ENCODE results near the gene F2RL2. TPM values are rescaled to one million over a fixed set of nuclear protein-coding genes. Genes with fewer than 3 reads are reported as not detected.

Gene F2RL2
- total RNA-seq, 1 experiment from 2014 or later, result 0.28 TPM

DNA sequence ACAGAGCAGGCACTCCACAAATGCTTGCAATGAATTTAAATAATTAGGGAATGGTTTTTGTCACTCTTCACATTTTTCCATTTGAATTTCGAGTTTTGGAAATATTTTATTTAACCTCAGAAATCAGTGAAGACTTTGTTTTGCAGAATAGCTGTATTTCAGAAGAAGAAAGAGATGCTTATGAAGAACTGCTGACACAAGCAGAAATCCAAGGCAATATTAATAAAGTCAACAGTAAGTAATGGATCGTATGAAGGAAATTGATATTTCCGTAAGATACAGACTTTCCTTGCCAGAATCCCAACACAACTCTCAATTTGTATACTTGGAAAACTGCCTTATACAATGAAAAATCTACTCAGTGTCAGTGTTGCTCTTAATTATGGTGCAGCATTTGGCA, 30.5 kb downstream of the F2RL2 start:
- BruUV-seq (replicated peaks), result no TSS peak
- TF ChIP-seq, protein P1, sequence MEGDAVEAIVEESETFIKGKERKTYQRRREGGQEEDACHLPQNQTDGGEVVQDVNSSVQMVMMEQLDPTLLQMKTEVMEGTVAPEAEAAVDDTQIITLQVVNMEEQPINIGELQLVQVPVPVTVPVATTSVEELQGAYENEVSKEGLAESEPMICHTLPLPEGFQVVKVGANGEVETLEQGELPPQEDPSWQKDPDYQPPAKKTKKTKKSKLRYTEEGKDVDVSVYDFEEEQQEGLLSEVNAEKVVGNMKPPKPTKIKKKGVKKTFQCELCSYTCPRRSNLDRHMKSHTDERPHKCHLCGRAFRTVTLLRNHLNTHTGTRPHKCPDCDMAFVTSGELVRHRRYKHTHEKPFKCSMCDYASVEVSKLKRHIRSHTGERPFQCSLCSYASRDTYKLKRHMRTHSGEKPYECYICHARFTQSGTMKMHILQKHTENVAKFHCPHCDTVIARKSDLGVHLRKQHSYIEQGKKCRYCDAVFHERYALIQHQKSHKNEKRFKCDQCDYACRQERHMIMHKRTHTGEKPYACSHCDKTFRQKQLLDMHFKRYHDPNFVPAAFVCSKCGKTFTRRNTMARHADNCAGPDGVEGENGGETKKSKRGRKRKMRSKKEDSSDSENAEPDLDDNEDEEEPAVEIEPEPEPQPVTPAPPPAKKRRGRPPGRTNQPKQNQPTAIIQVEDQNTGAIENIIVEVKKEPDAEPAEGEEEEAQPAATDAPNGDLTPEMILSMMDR (IDR thresholded peaks at IDR 0.05; ENCODE audit: unreplicated experiment), result no peak
- intact Hi-C loops (cut with micrococcal nuclease), result no loop called here

DNA sequence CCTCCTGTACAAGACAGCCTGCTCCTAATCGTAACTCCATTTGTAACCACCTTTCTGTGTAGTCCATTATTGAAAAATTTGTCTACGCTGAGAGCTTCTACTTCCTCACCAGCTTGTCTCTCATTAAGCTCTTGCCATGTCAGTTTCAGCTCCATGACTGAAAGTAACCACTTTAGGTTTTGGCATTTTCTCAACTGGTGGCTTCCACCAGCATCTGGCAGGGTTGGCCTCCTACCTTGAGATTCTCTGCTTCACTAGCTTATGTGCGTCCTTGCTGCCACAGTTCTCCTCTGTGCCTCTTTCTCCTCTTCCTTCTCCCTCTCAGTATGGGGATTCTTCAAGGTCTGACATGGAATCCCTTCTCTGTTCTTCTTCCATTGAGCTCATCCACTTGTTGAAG, 31.8 kb downstream of the F2RL2 start:
- intact Hi-C loops (cut with micrococcal nuclease), result no loop called here
- no peak for DNase-seq (ENCODE audit: unreplicated experiment)
- H3K27me3 Mint-ChIP-seq (ENCODE audit: insufficient read depth, unreplicated experiment), result peaks cover 56% of the 10 kb centered on the region
- BruUV-seq (replicated peaks), result no TSS peak
- POLR2A ChIA-PET, result no interaction called here
- CTCF ChIA-PET, result interaction anchor here (2.0 kb wide), 2 partner anchors 8 to 183 kb away, joined by 6 to 10 read pairs; no protein-coding TSS in a partner anchor
- H3K9me3 Mint-ChIP-seq (ENCODE audit: unreplicated experiment), result no peaks in the 10 kb centered on the region
- TF ChIP-seq, protein P1 (IDR thresholded peaks at IDR 0.05; ENCODE audit: unreplicated experiment), result no peak
- H3K36me3 Mint-ChIP-seq (ENCODE audit: insufficient read depth, unreplicated experiment), result no peaks in the 10 kb centered on the region
- no peak overlapping the region for H3K4me3 Mint-ChIP-seq (ENCODE audit: unreplicated experiment)
- H3K4me1 Mint-ChIP-seq (ENCODE audit: insufficient read depth, unreplicated experiment), result no peaks in the 10 kb centered on the region
- H3K27ac Mint-ChIP-seq (ENCODE audit: low read depth, unreplicated experiment), result no peak overlapping the region

More for the DNA sequence above, 30.5 kb downstream of the F2RL2 start:
- ChIA-PET POLR2A (no interaction called here), CTCF (interaction anchor here (0.6 to 2.0 kb wide), 5 partner anchors 9 to 182 kb away, joined by 3 to 10 read pairs (median 6); no protein-coding TSS in a partner anchor)
- no peak for DNase-seq (ENCODE audit: unreplicated experiment)
- H3K4me1 Mint-ChIP-seq (ENCODE audit: insufficient read depth, unreplicated experiment), result no peaks in the 10 kb centered on the region
- no peaks in the 10 kb centered on the region for H3K9me3 Mint-ChIP-seq (ENCODE audit: unreplicated experiment)
- no peak overlapping the region for H3K4me3 Mint-ChIP-seq (ENCODE audit: unreplicated experiment)
- no peaks in the 10 kb centered on the region for H3K36me3 Mint-ChIP-seq (ENCODE audit: insufficient read depth, unreplicated experiment)
- H3K27me3 Mint-ChIP-seq (ENCODE audit: insufficient read depth, unreplicated experiment), result peaks cover 55% of the 10 kb centered on the region
- H3K27ac Mint-ChIP-seq (ENCODE audit: low read depth, unreplicated experiment), result no peak overlapping the region

DNA sequence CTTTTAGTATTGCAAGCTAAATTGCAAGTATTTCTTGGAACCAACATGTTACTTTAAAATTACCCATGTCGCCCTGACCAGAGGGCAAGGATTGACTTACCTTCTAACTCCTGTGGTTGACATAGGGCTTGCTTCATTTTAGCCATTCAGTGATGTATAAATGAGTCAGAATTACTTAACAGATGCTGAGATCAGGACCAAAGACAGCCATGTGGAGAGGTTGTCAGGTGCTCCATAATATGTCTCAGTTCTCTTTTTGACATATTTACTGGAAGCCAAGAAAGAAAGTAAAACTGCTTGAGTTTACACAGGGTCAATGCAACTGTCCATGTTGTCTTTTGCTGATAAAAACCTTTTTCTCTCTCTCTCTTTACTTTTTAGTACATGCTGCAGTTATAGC, 33.2 kb downstream of the F2RL2 start:
- CTCF ChIA-PET, result interaction anchor here (0.5 to 0.6 kb wide), 2 partner anchors 184 to 211 kb away, joined by 3 read pairs; no protein-coding TSS in a partner anchor
- peak; percentile 13 for DNase-seq (ENCODE audit: unreplicated experiment)
- H3K4me1 Mint-ChIP-seq (ENCODE audit: insufficient read depth, unreplicated experiment), result no peaks in the 10 kb centered on the region
- TF ChIP-seq, protein P1 (IDR thresholded peaks at IDR 0.05; ENCODE audit: unreplicated experiment), result no peak
- BruUV-seq (replicated peaks), result no TSS peak
- peaks cover 68% of the 10 kb centered on the region for H3K27me3 Mint-ChIP-seq (ENCODE audit: insufficient read depth, unreplicated experiment)
- H3K27ac Mint-ChIP-seq (ENCODE audit: low read depth, unreplicated experiment), result no peak overlapping the region
- H3K9me3 Mint-ChIP-seq (ENCODE audit: unreplicated experiment), result no peaks in the 10 kb centered on the region
- no peaks in the 10 kb centered on the region for H3K36me3 Mint-ChIP-seq (ENCODE audit: insufficient read depth, unreplicated experiment)
- intact Hi-C loops (cut with micrococcal nuclease), result no loop called here
- H3K4me3 Mint-ChIP-seq (ENCODE audit: unreplicated experiment), result no peak overlapping the region
- POLR2A ChIA-PET, result interaction anchor here (0.7 kb wide), 1 partner anchor 241 kb away, joined by 4 read pairs; no protein-coding TSS in a partner anchor

DNA sequence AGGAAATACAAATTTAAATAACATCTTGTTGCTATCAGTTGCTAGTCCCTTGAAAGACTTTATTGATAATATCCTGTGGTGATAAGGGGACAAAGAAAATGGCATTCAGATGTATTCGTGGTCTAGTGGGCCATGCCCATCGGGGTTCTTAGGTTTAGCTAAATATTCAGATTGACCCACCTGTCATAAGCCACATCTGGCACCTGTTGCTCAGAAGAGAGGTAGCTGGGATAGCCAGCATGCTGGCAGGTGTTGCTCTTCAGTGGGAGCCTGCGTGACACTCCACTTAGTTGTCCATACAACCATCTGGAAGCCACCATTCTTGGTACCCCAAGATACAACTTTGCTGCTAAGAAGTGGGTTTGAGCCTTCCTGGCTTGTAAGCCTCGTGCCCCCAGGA, 36.7 kb downstream of the F2RL2 start:
- CTCF ChIA-PET, result interaction anchor here (0.7 to 1.6 kb wide), 3 partner anchors 13 to 188 kb away, joined by 3 to 7 read pairs (median 3); no protein-coding TSS in a partner anchor
- intact Hi-C loops (cut with micrococcal nuclease), result no loop called here
- TF ChIP-seq, protein P1 (IDR thresholded peaks at IDR 0.05; ENCODE audit: unreplicated experiment), result no peak
- BruUV-seq (replicated peaks), result no TSS peak
- DNase-seq (ENCODE audit: unreplicated experiment), result no peak
- POLR2A ChIA-PET, result no interaction called here
- Mint-ChIP-seq H3K4me1 (ENCODE audit: insufficient read depth, unreplicated experiment) (no peaks in the 10 kb centered on the region), H3K27me3 (ENCODE audit: insufficient read depth, unreplicated experiment) (peaks cover 38% of the 10 kb centered on the region), H3K9me3 (ENCODE audit: unreplicated experiment) (no peaks in the 10 kb centered on the region), H3K36me3 (ENCODE audit: insufficient read depth, unreplicated experiment) (no peaks in the 10 kb centered on the region), H3K4me3 (ENCODE audit: unreplicated experiment) (no peak overlapping the region), H3K27ac (ENCODE audit: low read depth, unreplicated experiment) (no peak overlapping the region)
